NB4 (cell line): ENCODE results near the gene LST1.

Source experiments
- DNase-seq: peaks from one replicate; pipeline ENCODE4 v3.0.0; 2010; ENCODE audit warnings: low read depth
- H3K4me3 ChIP-seq: one replicate; pipeline ENCODE4 v1.5.1; 2011; ENCODE audit warnings: mild to moderate bottlenecking, low read depth, low read length, moderate library complexity
- MYC ChIP-seq: IDR thresholded peaks from 2 replicates; pipeline ENCODE4 v1.6.1; 2011; ENCODE audit warnings: low read depth, low read length
- POLR2A ChIP-seq: IDR thresholded peaks from 2 replicates; pipeline ENCODE4 v1.6.1; 2011; ENCODE audit warnings: mild to moderate bottlenecking; ENCODE audit not compliant: insufficient read length; ENCODE audit errors: extremely low read depth
- TF ChIP-seq, protein P1 (sequence below): IDR thresholded peaks from one replicate; pipeline ENCODE4 v1.5.1; 2012; ENCODE audit warnings: low read depth, low read length
- TF ChIP-seq, protein P2 (sequence below): IDR thresholded peaks from 2 replicates; pipeline ENCODE4 v1.6.1; 2011; ENCODE audit warnings: low read depth, low read length

Gene LST1

DNA sequence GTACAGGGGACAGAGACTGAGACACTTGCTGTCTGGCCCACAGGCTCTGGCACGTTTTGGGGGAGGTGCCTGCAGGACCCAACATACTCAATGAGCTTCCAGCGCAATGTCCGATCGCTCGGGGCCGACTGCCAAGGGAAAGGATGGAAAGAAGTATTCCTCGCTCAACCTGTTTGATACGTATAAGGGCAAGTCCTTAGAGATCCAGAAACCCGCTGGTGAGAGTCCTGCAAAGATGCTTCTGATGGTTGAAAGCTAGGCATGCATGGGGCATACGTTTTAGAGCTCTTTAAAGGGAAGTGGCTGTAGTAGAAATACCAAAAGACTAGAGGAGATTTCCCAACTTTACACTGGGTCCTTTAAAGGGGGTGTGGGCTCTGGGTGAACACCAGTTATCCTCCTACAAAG lies 36.6 kb downstream of the LST1 start:
- TF ChIP-seq, protein P1, sequence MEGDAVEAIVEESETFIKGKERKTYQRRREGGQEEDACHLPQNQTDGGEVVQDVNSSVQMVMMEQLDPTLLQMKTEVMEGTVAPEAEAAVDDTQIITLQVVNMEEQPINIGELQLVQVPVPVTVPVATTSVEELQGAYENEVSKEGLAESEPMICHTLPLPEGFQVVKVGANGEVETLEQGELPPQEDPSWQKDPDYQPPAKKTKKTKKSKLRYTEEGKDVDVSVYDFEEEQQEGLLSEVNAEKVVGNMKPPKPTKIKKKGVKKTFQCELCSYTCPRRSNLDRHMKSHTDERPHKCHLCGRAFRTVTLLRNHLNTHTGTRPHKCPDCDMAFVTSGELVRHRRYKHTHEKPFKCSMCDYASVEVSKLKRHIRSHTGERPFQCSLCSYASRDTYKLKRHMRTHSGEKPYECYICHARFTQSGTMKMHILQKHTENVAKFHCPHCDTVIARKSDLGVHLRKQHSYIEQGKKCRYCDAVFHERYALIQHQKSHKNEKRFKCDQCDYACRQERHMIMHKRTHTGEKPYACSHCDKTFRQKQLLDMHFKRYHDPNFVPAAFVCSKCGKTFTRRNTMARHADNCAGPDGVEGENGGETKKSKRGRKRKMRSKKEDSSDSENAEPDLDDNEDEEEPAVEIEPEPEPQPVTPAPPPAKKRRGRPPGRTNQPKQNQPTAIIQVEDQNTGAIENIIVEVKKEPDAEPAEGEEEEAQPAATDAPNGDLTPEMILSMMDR, result no peak
- TF ChIP-seq, protein P2, sequence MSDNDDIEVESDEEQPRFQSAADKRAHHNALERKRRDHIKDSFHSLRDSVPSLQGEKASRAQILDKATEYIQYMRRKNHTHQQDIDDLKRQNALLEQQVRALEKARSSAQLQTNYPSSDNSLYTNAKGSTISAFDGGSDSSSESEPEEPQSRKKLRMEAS, result no peak
- TF ChIP-seq MYC (no peak), POLR2A (no peak)
- peak; percentile 65 for DNase-seq
- peak overlapping the region; percentile 77 for H3K4me3 ChIP-seq

DNA sequence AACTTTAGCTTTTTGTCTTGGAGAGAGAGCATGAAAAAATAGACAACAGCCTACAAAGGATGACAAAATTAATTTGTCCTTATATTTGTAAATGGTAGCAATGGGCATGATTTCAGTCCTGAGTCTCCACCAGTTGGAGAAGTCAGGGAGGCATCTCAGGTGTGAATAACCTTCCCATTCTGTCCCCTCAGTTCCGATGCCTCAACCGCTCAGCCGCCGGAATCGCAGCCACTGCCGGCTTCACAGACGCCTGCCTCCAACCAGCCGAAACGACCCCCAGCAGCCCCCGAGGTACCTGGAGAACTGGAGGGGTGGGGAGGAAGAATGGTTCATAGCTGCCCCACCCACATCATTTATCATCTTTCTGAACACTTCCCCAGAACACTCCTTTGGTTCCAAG lies 38.0 kb downstream of the LST1 start:
- no peak for DNase-seq
- H3K4me3 ChIP-seq, result no peak overlapping the region
- TF ChIP-seq, protein P1, result no peak
- TF ChIP-seq, protein P2, result no peak
- TF ChIP-seq MYC (no peak), POLR2A (no peak)

DNA sequence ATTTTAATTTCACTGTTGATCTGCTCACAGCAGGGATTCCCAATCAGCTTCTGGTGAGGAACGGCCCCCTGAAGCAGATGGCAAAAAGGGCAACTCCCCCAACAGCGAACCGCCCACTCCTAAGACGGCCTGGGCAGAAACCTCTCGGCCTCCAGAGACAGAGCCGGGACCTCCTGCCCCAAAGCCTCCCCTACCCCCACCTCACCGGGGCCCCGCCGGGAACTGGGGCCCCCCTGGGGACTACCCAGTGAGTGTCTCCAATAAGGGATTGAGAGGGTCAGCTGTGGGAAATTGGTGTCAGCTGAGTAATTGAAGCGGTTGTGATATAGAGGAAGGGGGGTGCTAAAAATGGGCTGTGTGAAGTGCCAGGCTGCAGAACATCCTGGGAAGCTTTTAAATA lies 40.9 kb downstream of the LST1 start:
- DNase-seq, result no peak
- TF ChIP-seq MYC (no peak), POLR2A (no peak)
- TF ChIP-seq, protein P1, result no peak
- TF ChIP-seq, protein P2, result no peak
- H3K4me3 ChIP-seq, result no peak overlapping the region

DNA sequence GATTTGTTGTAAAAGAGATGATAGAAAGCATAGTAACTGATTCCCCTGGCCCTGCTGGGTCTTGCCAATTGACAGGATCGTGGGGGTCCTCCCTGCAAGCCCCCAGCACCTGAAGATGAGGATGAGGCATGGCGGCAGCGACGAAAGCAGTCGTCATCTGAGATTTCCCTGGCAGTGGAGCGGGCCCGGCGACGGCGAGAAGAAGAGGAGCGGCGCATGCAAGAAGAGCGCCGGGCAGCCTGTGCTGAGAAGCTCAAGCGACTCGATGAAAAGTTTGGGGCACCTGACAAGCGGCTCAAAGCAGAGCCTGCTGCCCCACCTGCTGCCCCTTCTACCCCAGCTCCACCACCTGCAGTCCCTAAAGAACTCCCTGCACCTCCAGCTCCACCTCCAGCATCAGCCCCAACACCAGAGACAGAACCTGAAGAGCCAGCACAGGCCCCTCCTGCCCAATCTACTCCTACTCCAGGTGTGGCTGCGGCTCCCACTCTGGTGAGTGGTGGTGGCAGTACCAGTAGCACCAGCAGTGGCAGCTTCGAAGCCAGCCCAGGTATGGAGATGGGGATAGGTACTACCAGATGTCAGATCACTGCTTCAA lies 41.7 kb downstream of the LST1 start:
- no peak for DNase-seq
- no peak overlapping the region for H3K4me3 ChIP-seq
- TF ChIP-seq, protein P2, result no peak
- TF ChIP-seq, protein P1, result no peak
- TF ChIP-seq MYC (no peak), POLR2A (no peak)

DNA sequence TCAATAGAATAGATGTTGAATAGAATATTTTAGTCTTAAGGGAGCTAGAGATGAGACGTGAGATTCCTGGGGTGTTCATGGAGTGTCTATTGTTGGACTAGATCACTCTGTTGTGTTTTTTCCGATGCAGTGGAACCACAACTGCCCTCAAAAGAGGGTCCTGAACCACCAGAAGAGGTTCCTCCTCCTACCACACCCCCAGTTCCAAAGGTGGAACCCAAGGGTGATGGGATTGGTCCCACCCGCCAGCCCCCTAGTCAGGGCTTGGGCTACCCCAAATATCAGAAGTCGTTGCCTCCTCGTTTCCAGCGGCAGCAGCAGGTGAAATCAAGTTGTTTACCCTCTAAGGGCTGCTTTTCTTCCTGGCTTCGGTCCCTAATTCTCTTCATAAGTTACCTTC lies 42.9 kb downstream of the LST1 start:
- no peak for DNase-seq
- H3K4me3 ChIP-seq, result no peak overlapping the region
- TF ChIP-seq, protein P2, result no peak
- no peak for TF ChIP-seq POLR2A
- TF ChIP-seq MYC, result no peak
- TF ChIP-seq, protein P1, result no peak
